ENCODE data around the gene FGR. TPM values are rescaled to one million over a fixed set of nuclear protein-coding genes. Genes with fewer than 3 reads are reported as not detected.

FGR gene
- total RNA-seq, 1 experiment from 2014 or later: not detected

DNA sequence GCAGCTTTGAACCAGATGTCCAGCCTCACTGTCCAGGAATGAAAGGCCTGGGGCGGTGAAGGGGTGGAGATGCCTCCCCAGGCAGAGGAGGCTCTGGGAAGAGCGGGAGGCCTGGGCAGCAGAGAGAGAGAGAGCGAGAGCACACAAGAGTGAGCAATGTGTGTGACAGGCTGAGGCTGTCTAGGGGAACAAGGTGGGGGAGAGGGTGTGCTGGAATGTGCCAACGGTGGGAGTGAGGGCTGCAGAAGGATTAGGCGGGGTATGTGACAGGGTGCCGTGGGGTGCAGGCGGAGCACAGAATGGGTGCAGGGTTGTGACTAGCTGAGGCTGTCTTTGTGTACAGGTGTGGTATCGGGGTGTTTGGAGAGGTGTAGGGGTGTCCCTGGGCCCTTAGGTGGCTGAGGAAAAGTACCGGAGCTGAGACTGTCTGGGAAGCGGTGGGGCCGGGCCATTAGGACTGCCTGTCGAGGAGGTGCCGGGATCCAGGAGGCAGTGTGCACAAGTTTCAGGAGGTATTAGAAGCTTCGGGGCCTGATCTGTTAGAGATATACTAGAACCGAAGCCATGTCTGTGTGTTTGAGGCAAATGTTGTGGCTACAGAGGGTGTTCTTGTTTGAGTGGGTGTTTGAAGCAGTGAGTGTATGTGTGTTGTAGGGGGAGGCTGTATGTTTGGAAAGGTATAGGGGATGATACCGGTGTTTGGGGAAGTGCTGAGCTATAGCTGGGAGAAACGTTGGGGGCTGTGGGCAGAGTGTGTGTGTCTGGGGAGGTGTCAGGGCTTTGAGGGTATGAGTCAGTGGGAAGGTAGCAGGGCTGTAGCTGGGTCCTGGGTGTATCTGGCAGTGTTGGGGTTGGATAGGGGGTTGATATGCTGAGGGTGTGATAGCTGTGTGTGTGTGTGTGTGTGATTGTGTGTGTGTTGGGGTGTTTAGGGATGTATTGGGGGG is 40.1 kb downstream of the FGR start:
- CTCF ChIA-PET: interaction anchor here (0.8 to 1.1 kb wide), 2 partner anchors 12 to 37 kb away, joined by 6 to 20 read pairs; no protein-coding TSS in a partner anchor
- H3K36me3 ChIP-seq (ENCODE audit: low read depth): no peaks in the 10 kb centered on the region
- DNase-seq: no peak
- peaks cover 9% of the 10 kb centered on the region; the same call in 1 of the 2 replicates for H4K20me1 ChIP-seq (ENCODE audit: insufficient read depth)
- TSS peak; percentile 34 for BruUV-seq (replicated peaks)
- peaks cover 16% of the 10 kb centered on the region for H3K4me1 ChIP-seq (replicated peaks; ENCODE audit: insufficient read depth)
- POLR2A ChIA-PET (ENCODE audit: unreplicated experiment): interaction anchor here (0.6 to 1.4 kb wide), 2 partner anchors 26 to 37 kb away, joined by 8 to 24 read pairs; no protein-coding TSS in a partner anchor
- no peaks in the 10 kb centered on the region for H3K9me3 ChIP-seq (ENCODE audit: insufficient read depth, low read depth)
- H3K4me2 ChIP-seq: no peak overlapping the region
- no peaks in the 10 kb centered on the region for H3K27me3 ChIP-seq (ENCODE audit: insufficient read depth, low read depth)
- H2AFZ ChIP-seq: no peak overlapping the region
- H3K27ac ChIP-seq: no peak overlapping the region
- TF ChIP-seq, protein P1, sequence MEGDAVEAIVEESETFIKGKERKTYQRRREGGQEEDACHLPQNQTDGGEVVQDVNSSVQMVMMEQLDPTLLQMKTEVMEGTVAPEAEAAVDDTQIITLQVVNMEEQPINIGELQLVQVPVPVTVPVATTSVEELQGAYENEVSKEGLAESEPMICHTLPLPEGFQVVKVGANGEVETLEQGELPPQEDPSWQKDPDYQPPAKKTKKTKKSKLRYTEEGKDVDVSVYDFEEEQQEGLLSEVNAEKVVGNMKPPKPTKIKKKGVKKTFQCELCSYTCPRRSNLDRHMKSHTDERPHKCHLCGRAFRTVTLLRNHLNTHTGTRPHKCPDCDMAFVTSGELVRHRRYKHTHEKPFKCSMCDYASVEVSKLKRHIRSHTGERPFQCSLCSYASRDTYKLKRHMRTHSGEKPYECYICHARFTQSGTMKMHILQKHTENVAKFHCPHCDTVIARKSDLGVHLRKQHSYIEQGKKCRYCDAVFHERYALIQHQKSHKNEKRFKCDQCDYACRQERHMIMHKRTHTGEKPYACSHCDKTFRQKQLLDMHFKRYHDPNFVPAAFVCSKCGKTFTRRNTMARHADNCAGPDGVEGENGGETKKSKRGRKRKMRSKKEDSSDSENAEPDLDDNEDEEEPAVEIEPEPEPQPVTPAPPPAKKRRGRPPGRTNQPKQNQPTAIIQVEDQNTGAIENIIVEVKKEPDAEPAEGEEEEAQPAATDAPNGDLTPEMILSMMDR (conservative IDR thresholded peaks at IDR 0.05): no peak
- no peak for TF ChIP-seq EZH2 (IDR thresholded peaks at IDR 0.05; ENCODE audit: low read depth)
- H3K79me2 ChIP-seq (ENCODE audit: low read depth): peaks cover 6% of the 10 kb centered on the region
- intact Hi-C loops (cut with micrococcal nuclease; ENCODE audit: unreplicated experiment): no loop called here
- H3K4me3 ChIP-seq: no peak overlapping the region
- no peaks in the 10 kb centered on the region for H3F3A ChIP-seq (ENCODE audit: insufficient read depth, low read depth)
- no peaks in the 10 kb centered on the region for H3K9me2 ChIP-seq (ENCODE audit: insufficient read depth)

DNA sequence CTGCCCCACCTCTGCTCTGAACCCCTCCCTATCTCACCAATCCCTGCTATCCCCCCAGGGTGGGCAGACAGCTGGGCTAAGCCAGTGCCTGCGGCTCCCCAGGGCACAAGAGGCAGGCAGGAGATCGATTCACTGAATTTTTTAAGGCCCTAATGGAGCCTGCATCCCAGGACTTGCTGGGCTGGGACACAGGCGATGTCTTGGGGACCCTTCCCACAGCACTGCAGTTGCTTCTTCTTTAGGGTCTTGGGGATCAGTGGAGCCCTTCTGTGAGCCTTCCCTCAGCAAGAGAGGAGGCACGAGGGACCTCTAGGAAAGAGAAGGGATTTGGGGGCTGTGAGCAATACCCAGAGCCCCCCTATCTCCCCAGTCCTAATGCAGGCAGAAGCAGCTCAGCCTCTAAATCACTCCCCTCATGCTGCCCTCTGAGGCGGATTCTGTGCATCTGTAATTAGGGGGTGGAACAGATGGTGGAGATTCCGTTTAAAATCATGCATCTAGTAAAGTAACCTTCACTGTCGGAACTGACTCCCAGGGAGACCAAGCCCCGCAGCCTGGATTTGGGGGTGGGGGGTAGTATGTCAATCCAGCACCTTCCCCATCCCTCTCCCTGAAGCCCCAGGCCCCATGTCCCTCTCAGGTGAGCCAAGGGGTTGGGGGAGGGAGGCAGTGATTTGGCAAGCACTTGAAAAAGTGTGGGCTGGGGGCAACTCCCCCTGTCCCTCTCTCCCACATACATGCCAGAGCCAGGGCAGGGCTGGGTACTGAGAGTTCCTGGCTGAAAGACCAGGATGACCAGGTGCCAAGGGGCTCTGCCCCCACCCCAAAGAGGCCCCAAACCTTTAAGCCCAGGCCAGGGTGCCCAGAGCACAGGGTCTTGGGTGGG is 41.1 kb downstream of the FGR start:
- Histone ChIP-seq H3K4me3 (no peak overlapping the region), H3K9me2 (ENCODE audit: insufficient read depth) (no peaks in the 10 kb centered on the region), H4K20me1 (ENCODE audit: insufficient read depth) (peaks cover 8% of the 10 kb centered on the region; the same call in 1 of the 2 replicates), H3K36me3 (ENCODE audit: low read depth) (no peaks in the 10 kb centered on the region), H3K27ac (no peak overlapping the region), H3K4me1 (replicated peaks; ENCODE audit: insufficient read depth) (peaks cover 16% of the 10 kb centered on the region), H3K27me3 (ENCODE audit: insufficient read depth, low read depth) (no peaks in the 10 kb centered on the region), H3K4me2 (no peak overlapping the region), H3K79me2 (ENCODE audit: low read depth) (0 out of 2 replicates have a peak, but pooled peaks cover 5% of the 10 kb centered on the region), H2AFZ (no peak overlapping the region), H3K9me3 (ENCODE audit: insufficient read depth, low read depth) (no peaks in the 10 kb centered on the region), H3F3A (ENCODE audit: insufficient read depth, low read depth) (no peaks in the 10 kb centered on the region)
- ChIA-PET CTCF (no interaction called here), POLR2A (ENCODE audit: unreplicated experiment) (interaction anchor here (1.4 kb wide), 1 partner anchor 36 kb away, joined by 8 read pairs; no protein-coding TSS in a partner anchor)
- TF ChIP-seq EZH2 (IDR thresholded peaks at IDR 0.05; ENCODE audit: low read depth): no peak
- TF ChIP-seq, protein P1 (conservative IDR thresholded peaks at IDR 0.05): no peak
- BruUV-seq (replicated peaks): no TSS peak
- intact Hi-C loops (cut with micrococcal nuclease; ENCODE audit: unreplicated experiment): no loop called here
- DNase-seq: no peak

Measured in PC-9 (cell line).